Measurements from ENCODE around the gene C10orf90.

Gene C10orf90

GRCh38 chr10:126670056-126670894 lies at the start of gene C10orf90:
C10orf90 (minus strand) TSS chr10:126670693; CDS start chr10:126670480, 213 bp downstream.
- no peak for DNase-seq (ENCODE audit: extremely low read depth, low read depth)
- TF ChIP-seq CTCF (IDR thresholded peaks at IDR 0.05; ENCODE audit: low read depth, low read length) = no peak

GRCh38 chr10:126716366-126716765 lies 45.9 kb upstream of the C10orf90 start:
- DNase-seq (ENCODE audit: extremely low read depth, low read depth) = no peak
- no peak for TF ChIP-seq CTCF (IDR thresholded peaks at IDR 0.05; ENCODE audit: low read depth, low read length)

- TF ChIP-seq CTCF (IDR thresholded peaks at IDR 0.05; ENCODE audit: low read depth, low read length) = no peak
- no peak for DNase-seq (ENCODE audit: extremely low read depth, low read depth)
Measured at GRCh38 chr10:126713594-126713993, 43.1 kb upstream of the C10orf90 start.

GRCh38 chr10:126712681-126713080 lies 42.2 kb upstream of the C10orf90 start:
- no peak for TF ChIP-seq CTCF (IDR thresholded peaks at IDR 0.05; ENCODE audit: low read depth, low read length)
- no peak for DNase-seq (ENCODE audit: extremely low read depth, low read depth)

GRCh38 chr10:126705951-126706565 lies 35.6 kb upstream of the C10orf90 start:
- TF ChIP-seq CTCF (IDR thresholded peaks at IDR 0.05; ENCODE audit: low read depth, low read length) = no peak
- DNase-seq (ENCODE audit: extremely low read depth, low read depth) = no peak

GRCh38 chr10:126705131-126705530 lies 34.6 kb upstream of the C10orf90 start:
- no peak for TF ChIP-seq CTCF (IDR thresholded peaks at IDR 0.05; ENCODE audit: low read depth, low read length)
- DNase-seq (ENCODE audit: extremely low read depth, low read depth) = no peak

GRCh38 chr10:126704649-126705048 lies 34.2 kb upstream of the C10orf90 start:
- DNase-seq (ENCODE audit: extremely low read depth, low read depth) = no peak
- TF ChIP-seq CTCF (IDR thresholded peaks at IDR 0.05; ENCODE audit: low read depth, low read length) = no peak
